ENCODE results near the gene SNRPB.
A peak's percentile ranks its signal among the peaks of the same experiment; 100 is the strongest.

SNRPB gene

GRCh38 chr20:2485080-2485479 lies 14.5 kb upstream of the SNRPB start:
- TF ChIP-seq, protein P1, sequence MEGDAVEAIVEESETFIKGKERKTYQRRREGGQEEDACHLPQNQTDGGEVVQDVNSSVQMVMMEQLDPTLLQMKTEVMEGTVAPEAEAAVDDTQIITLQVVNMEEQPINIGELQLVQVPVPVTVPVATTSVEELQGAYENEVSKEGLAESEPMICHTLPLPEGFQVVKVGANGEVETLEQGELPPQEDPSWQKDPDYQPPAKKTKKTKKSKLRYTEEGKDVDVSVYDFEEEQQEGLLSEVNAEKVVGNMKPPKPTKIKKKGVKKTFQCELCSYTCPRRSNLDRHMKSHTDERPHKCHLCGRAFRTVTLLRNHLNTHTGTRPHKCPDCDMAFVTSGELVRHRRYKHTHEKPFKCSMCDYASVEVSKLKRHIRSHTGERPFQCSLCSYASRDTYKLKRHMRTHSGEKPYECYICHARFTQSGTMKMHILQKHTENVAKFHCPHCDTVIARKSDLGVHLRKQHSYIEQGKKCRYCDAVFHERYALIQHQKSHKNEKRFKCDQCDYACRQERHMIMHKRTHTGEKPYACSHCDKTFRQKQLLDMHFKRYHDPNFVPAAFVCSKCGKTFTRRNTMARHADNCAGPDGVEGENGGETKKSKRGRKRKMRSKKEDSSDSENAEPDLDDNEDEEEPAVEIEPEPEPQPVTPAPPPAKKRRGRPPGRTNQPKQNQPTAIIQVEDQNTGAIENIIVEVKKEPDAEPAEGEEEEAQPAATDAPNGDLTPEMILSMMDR (IDR thresholded peaks at IDR 0.05; ENCODE audit: extremely low read depth, missing control alignments) = no peak
- DNase-seq (ENCODE audit: low spot score) = no peak

DNA sequence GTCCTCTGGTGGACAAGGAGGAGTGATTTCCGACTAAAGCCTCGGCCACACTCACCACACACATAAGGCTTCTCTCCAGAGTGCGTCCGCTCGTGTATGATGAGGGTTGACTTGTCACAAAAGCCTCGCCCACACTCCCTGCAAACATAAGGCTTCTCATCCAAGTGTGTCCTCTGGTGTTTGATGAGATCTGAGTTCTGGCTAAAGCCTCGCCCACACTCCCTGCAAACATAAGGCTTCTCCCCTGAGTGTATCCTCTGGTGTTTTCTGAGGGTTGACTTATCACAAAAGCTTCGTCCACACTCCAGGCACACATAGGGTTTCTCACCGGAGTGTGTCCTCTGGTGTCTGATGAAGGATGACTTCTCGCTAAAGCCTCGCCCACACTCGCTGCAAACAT lies 12.9 kb upstream of the SNRPB start:
- DNase-seq (ENCODE audit: low spot score) = no peak
- TF ChIP-seq, protein P1 (IDR thresholded peaks at IDR 0.05; ENCODE audit: extremely low read depth, missing control alignments) = no peak

DNA sequence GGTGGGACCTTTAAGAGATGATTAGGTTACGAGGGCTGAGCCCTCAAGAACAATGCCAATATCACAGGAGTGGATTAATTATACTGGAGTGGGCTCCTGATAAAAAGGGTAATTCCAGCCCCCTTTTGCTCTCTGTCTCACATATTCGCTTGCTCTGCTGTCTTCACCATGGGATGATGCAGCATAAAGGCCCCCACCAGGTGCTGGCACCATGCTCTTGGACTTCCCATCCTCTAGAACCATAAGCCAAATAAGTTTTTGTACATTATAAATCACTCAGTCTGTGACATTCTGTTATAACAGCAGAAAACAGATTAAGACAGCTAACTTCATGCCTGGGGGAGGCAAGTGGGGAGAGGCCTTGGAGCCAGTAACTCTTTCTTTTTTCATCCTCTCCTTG lies 9.8 kb upstream of the SNRPB start:
- TF ChIP-seq, protein P1 (IDR thresholded peaks at IDR 0.05; ENCODE audit: extremely low read depth, missing control alignments) = no peak
- no peak for DNase-seq (ENCODE audit: low spot score)

DNA sequence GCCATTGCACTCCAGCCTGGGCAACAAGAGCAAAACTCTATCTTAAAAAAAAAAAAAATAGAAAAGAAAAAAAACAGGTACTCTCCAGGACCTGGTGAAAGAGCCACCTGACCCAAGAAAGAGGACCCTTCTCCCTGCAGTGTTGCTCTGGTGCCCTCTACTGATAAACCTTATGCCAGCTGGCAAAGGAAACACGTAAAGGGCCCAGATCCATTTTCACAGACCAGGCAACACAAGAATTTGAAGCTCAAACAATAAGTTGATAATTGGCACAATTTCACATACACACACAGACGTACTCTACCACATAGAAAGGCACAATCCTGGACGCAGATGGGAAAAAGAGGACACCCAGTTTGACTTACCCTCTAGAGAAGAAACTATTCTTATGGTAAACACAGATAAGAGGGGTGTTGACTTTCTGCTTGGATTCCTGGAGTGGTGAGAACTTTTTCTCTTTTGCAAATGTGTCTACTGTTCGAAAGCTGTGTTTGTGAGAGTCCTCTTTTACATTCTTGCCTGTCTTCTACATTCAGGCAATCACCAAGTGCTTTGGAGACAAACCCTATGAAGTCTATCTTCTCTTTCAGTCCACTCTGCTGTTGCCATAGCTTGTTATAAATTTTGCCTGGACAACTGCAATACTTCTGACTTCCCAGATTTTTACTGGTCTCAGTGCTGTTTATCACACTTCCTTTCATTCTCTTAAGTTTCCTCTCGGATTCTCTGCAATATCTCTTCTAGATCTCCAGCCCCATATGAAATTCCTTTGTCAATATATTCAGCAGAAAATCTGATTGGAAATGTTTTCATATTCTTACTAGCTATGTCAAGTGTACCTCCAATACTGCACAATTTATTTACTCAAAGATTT lies 6.4 kb upstream of the SNRPB start:
- TF ChIP-seq, protein P1 (IDR thresholded peaks at IDR 0.05; ENCODE audit: extremely low read depth, missing control alignments) = peak; percentile 13

DNA sequence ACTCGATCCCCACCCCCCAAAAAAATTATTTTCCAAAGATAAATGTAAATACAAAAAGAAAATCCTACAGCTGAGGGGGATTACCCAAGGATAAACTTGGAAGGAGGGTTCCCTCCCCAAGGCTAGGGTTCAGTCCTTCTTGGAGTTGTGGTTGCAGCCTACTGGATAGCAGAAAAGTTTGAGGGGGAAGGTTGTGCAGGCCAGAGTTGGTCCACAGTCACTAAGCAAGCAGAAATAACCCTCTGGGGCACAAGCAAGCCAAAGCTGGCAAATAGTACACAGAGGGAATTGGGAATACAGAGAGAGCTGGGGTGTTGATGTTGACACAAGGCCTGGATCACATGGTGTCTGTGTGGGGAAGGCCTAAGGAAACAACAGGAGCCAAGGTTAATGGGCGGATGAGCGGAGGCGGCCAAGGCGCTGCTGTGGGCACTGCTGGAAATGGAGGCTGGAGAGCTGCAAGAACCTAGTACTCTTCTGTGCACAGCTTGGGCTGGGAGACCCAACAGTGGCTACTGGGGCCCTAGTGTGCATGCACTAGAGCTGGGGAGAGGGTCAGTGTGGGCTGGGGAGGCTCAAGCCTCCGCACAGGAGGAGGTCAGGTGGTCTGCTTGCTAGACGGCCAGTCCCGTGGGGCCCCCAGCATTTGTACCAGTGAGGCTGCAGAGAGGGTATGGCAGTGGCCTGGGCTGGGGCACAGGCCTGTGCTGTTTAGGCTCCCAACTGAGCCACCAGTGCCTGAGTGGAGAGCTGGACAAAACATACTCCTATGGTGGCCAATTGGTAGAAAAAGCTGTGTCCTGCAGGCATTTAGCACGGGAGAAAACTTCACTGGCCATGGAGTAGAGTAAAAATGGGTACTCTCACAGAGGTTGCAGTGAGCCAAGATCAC lies 5.5 kb upstream of the SNRPB start:
- no peak for DNase-seq (ENCODE audit: low spot score)
- TF ChIP-seq, protein P1 (IDR thresholded peaks at IDR 0.05; ENCODE audit: extremely low read depth, missing control alignments) = no peak

More for the DNA sequence above, 6.4 kb upstream of the SNRPB start:
- no peak for DNase-seq (ENCODE audit: low spot score)

DNA sequence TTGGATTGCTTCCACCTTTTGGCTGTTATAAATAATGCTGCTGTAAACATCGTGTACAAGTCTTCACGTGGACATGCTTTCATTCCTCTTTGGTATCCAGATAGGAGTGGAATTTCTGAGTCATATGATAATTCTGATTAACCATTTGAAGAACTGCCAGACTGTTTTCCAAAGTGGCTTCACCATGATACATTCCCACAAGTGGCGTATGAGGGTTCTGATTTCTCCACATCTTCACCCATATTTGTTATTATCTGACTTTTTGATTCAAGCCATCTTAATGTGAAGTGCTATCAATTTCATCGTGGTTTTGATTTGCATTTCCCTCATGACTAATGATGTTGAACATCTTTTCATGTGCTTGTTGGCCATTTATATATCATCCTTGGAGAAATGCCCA lies 2.9 kb upstream of the SNRPB start:
- TF ChIP-seq, protein P1 (IDR thresholded peaks at IDR 0.05; ENCODE audit: extremely low read depth, missing control alignments) = no peak
- DNase-seq (ENCODE audit: low spot score) = no peak

DNA sequence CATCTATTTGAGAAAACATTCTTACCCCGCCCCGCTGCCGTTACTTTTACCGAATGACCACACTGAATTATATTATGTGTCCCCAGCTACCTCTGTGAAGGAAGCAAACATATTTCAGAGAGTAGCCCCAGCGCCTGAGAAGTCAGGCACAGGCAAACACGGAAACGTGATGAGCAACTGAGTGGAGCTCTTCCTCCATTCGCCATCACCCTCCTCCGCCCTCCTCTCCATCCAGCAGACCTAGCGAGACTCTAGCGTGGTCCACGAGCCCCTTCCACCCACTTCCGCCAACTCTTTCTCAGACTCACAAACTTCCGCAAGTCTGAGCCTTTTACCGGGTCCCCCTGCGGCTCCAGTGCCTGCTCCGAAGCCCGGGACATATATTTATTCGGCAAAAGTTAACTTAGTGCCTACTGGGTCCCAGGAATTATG lies 582 bp downstream of the SNRPB start:
- DNase-seq (ENCODE audit: low spot score) = peak; percentile 70

More for the DNA sequence above, 582 bp downstream of the SNRPB start:
- TF ChIP-seq, protein P1 (IDR thresholded peaks at IDR 0.05; ENCODE audit: extremely low read depth, missing control alignments) = no peak

Measured in GM20000 (cell line).